K562 (cell line): ENCODE results near the gene C15orf61. TPM values are rescaled to one million over a fixed set of nuclear protein-coding genes. Genes with fewer than 3 reads are reported as not detected.

Experiments used
- EGR1 ChIP-seq: fragments of 450-650 bp; conservative IDR thresholded peaks from 2 replicates; pipeline ENCODE4 v1.6.1; 2017; ENCODE audit warnings: mild to moderate bottlenecking
- ETV1 ChIP-seq: fragments of 450-650 bp; conservative IDR thresholded peaks from 2 replicates; pipeline ENCODE4 v1.6.1; 2016; ENCODE audit warnings: missing genetic modification characterization, control low read depth, low read depth, missing compliant biosample characterization
- HDAC3 ChIP-seq: fragments of 450-650 bp; IDR thresholded peaks from 2 replicates; pipeline ENCODE4 v1.6.1; 2018; ENCODE audit warnings: borderline replicate concordance, mild to moderate bottlenecking, moderate library complexity; ENCODE audit not compliant: partially characterized antibody
- PBX2 ChIP-seq, 2 experiments: IDR thresholded peaks in 1 of 2; conservative IDR thresholded peaks in 1 of 2; 2 replicates each; pipeline ENCODE4 v1.6.1; 2016; ENCODE audit warnings: low read depth in 2 of 2, mild to moderate bottlenecking in 1 of 2, missing compliant biosample characterization in 1 of 2, missing genetic modification characterization in 1 of 2, moderate library complexity in 1 of 2
- SOX6 ChIP-seq: fragments of 450-650 bp; IDR thresholded peaks from 2 replicates; pipeline ENCODE4 v1.6.1; 2014; ENCODE audit warnings: mild to moderate bottlenecking
- TAF1 ChIP-seq: IDR thresholded peaks from 2 replicates; pipeline ENCODE4 v1.6.1; 2011; ENCODE audit warnings: mild to moderate bottlenecking, low read length, moderate library complexity; ENCODE audit not compliant: insufficient read depth, control insufficient read depth, severe bottlenecking; ENCODE audit errors: extremely low read depth
- ZNF175 ChIP-seq: fragments of 200-800 bp; sonication (Bioruptor generic); IDR thresholded peaks from 2 replicates; pipeline ENCODE4 v1.6.1; 2016; ENCODE audit warnings: low read depth, mild to moderate bottlenecking, missing genetic modification characterization, missing compliant biosample characterization
- polyA plus RNA-seq, 8 experiments: library from polyadenylated mRNA; depleted of rRNA in 4 of 8; stranded (reverse) in 5 of 8; unstranded in 3 of 8; fragments of >200 nt; fragmentation: Nextera tagmentation in 2 of 8; fragmentation: Illumina TruSeq in 1 of 8; extraction: Ambion mirVana in 2 of 8; extraction: Trizol in 1 of 8; gene quantifications; 2 replicates each; pipeline versions ENCODE4 v1.2.1 to v1.2.3, GENCODE V29; 2011 to 2014; ENCODE audit warnings: inconsistent platforms in 1 of 8, missing spikeins in 1 of 8
- total RNA-seq, 7 experiments: library from RNA; depleted of rRNA in 6 of 7; stranded (reverse); fragments of >200 nt in 6 of 7; fragmentation: Illumina TruSeq in 2 of 7; extraction: Trizol in 2 of 7; gene quantifications; 2 replicates each; pipeline versions ENCODE4 v1.2.1 to v1.2.3, GENCODE V29; 2011 to 2021; ENCODE audit warnings: low replicate concordance in 1 of 7
- TF ChIP-seq, protein P1 (sequence below): fragments of 450-650 bp; IDR thresholded peaks from 2 replicates; pipeline ENCODE4 v1.6.1; 2016; ENCODE audit warnings: low read depth
- TF ChIP-seq, protein P2 (sequence below): sonication (generic); formaldehyde crosslinking; IDR thresholded peaks from 2 replicates; pipeline ENCODE4 v1.8.0; 2022; ENCODE audit warnings: missing genetic modification reagents, mild to moderate bottlenecking, borderline replicate concordance
- TF ChIP-seq, protein P3 (sequence below): fragments of 450-650 bp; IDR thresholded peaks from 2 replicates; pipeline ENCODE4 v1.7.0; 2016; ENCODE audit warnings: borderline replicate concordance

The C15orf61 gene
- total and polyA plus RNA-seq, 9 of the 15 experiments (the other 6 are each of a cell fraction or from before 2014, with no cell fraction given), result 1.6 to 10.5 (median 4.3) TPM

DNA sequence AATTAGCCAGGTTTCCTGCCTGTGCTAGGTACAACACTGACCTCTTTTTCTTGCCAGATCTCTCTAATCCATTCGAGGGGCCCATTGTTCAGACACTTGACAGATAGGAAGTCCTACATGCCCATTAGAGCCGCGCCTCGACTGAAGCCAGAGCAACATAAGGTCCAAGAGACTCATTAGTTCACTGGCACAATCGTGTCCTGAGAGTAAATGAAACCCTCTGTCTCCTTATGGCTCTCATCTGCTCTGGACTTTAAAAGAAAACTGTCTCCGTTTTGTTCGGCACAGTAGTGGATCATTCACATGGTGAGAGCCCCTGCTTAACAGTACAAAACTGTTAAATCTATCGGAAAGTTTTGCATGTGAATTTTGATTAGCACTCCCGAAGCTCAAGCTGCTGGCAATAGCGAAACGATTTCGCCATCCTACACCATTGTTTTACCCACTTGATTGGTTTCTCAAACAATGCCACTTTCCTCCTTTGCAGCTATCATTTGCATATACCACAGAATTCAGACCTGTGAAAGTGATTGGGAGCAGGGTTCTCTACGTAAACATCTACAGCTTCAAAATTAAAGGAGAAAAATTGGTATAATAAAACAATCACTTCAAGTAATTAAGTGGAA is 19.0 kb upstream of the C15orf61 start (continued):
- TF ChIP-seq, protein P1, sequence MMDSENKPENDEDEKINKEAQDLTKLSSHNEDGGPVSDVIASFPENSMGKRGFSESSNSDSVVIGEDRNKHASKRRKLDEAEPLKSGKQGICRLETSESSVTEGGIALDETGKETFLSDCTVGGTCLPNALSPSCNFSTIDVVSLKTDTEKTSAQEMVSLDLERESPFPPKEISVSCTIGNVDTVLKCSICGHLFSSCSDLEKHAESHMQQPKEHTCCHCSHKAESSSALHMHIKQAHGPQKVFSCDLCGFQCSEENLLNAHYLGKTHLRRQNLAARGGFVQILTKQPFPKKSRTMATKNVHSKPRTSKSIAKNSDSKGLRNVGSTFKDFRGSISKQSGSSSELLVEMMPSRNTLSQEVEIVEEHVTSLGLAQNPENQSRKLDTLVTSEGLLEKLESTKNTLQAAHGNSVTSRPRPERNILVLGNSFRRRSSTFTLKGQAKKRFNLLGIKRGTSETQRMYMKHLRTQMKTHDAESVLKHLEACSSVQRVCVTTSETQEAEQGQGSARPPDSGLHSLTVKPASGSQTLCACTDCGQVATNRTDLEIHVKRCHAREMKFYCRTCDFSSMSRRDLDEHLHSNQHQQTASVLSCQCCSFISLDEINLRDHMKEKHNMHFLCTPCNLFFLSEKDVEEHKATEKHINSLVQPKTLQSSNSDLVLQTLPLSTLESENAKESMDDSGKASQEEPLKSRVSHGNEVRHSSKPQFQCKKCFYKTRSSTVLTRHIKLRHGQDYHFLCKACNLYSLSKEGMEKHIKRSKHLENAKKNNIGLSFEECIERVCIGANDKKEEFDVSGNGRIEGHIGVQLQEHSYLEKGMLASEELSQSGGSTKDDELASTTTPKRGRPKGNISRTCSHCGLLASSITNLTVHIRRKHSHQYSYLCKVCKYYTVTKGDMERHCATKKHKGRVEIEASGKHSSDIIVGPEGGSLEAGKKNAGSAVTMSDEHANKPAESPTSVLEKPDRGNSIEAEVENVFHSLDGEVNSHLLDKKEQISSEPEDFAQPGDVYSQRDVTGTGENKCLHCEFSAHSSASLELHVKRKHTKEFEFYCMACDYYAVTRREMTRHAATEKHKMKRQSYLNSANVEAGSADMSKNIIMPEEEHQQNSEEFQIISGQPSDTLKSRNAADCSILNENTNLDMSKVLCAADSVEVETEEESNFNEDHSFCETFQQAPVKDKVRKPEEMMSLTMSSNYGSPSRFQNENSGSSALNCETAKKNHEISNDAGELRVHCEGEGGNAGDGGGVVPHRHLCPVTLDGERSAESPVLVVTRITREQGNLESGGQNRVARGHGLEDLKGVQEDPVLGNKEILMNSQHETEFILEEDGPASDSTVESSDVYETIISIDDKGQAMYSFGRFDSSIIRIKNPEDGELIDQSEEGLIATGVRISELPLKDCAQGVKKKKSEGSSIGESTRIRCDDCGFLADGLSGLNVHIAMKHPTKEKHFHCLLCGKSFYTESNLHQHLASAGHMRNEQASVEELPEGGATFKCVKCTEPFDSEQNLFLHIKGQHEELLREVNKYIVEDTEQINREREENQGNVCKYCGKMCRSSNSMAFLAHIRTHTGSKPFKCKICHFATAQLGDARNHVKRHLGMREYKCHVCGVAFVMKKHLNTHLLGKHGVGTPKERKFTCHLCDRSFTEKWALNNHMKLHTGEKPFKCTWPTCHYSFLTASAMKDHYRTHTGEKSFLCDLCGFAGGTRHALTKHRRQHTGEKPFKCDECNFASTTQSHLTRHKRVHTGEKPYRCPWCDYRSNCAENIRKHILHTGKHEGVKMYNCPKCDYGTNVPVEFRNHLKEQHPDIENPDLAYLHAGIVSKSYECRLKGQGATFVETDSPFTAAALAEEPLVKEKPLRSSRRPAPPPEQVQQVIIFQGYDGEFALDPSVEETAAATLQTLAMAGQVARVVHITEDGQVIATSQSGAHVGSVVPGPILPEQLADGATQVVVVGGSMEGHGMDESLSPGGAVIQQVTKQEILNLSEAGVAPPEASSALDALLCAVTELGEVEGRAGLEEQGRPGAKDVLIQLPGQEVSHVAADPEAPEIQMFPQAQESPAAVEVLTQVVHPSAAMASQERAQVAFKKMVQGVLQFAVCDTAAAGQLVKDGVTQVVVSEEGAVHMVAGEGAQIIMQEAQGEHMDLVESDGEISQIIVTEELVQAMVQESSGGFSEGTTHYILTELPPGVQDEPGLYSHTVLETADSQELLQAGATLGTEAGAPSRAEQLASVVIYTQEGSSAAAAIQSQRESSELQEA, result no peak
- no peak for TF ChIP-seq SOX6
- TF ChIP-seq PBX2 (CRISPR knock-in tag; IDR thresholded peaks at IDR 0.05; ENCODE audit: low read depth), result no peak
- no peak for TF ChIP-seq PBX2 (tag; conservative IDR thresholded peaks at IDR 0.05; ENCODE audit: low read depth)
- TF ChIP-seq ZNF175 (CRISPR knock-in tag), result no peak
- TF ChIP-seq ETV1 (tag), result no peak
- TF ChIP-seq HDAC3, result no peak
- TF ChIP-seq TAF1, result no peak
- no peak for TF ChIP-seq EGR1
- TF ChIP-seq, protein P2, sequence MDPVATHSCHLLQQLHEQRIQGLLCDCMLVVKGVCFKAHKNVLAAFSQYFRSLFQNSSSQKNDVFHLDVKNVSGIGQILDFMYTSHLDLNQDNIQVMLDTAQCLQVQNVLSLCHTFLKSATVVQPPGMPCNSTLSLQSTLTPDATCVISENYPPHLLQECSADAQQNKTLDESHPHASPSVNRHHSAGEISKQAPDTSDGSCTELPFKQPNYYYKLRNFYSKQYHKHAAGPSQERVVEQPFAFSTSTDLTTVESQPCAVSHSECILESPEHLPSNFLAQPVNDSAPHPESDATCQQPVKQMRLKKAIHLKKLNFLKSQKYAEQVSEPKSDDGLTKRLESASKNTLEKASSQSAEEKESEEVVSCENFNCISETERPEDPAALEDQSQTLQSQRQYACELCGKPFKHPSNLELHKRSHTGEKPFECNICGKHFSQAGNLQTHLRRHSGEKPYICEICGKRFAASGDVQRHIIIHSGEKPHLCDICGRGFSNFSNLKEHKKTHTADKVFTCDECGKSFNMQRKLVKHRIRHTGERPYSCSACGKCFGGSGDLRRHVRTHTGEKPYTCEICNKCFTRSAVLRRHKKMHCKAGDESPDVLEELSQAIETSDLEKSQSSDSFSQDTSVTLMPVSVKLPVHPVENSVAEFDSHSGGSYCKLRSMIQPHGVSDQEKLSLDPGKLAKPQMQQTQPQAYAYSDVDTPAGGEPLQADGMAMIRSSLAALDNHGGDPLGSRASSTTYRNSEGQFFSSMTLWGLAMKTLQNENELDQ (CRISPR knock-in tag), result no peak
- TF ChIP-seq, protein P3, sequence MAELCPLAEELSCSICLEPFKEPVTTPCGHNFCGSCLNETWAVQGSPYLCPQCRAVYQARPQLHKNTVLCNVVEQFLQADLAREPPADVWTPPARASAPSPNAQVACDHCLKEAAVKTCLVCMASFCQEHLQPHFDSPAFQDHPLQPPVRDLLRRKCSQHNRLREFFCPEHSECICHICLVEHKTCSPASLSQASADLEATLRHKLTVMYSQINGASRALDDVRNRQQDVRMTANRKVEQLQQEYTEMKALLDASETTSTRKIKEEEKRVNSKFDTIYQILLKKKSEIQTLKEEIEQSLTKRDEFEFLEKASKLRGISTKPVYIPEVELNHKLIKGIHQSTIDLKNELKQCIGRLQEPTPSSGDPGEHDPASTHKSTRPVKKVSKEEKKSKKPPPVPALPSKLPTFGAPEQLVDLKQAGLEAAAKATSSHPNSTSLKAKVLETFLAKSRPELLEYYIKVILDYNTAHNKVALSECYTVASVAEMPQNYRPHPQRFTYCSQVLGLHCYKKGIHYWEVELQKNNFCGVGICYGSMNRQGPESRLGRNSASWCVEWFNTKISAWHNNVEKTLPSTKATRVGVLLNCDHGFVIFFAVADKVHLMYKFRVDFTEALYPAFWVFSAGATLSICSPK, result no peak
